ENCODE data around the gene CALD1.

GRCh38 chr7:134902058-134902457 lies 122.6 kb downstream of the CALD1 start:
- TF ChIP-seq HDAC2 (IDR thresholded peaks at IDR 0.05) (no peak), CTCF (IDR thresholded peaks at IDR 0.05) (no peak), MYC (IDR thresholded peaks at IDR 0.05; ENCODE audit: borderline replicate concordance, low read length) (no peak)

All from A549 (cell line).